Loucy (cell line): Measurements from ENCODE around the gene ATXN7L1.

Experiments
- H2AFZ ChIP-seq: fragments of 200-600 bp; sonication (generic); 2 replicates; pipeline ENCODE4 v1.6.0; 2016; ENCODE audit warnings: antibody characterized with exemption, mild to moderate bottlenecking, low read length, moderate library complexity
- H3F3A ChIP-seq: fragments of 200-600 bp; 2 replicates; pipeline ENCODE4 v1.6.0; 2016; ENCODE audit warnings: antibody characterized with exemption, low read depth, mild to moderate bottlenecking
- H3K27me3 ChIP-seq: fragments of 200-600 bp; sonication (generic); 2 replicates; pipeline ENCODE4 v1.6.1; 2014; ENCODE audit warnings: low read length, mild to moderate bottlenecking; ENCODE audit not compliant: insufficient read depth, poor library complexity, severe bottlenecking
- H3K36me3 ChIP-seq: fragments of 200-600 bp; sonication (generic); 2 replicates; pipeline ENCODE4 v1.6.1; 2016; ENCODE audit warnings: low read length; ENCODE audit not compliant: insufficient read depth
- H3K4me1 ChIP-seq: fragments of 200-600 bp; sonication (generic); 2 replicates; pipeline ENCODE4 v1.5.1; 2014; ENCODE audit warnings: low read length, mild to moderate bottlenecking; ENCODE audit not compliant: insufficient read depth, poor library complexity, severe bottlenecking
- H3K4me2 ChIP-seq: fragments of 200-600 bp; sonication (generic); 2 replicates; pipeline ENCODE4 v1.6.0; 2014; ENCODE audit warnings: antibody characterized with exemption, low read length, low read depth, mild to moderate bottlenecking; ENCODE audit not compliant: poor library complexity, severe bottlenecking
- H3K4me3 ChIP-seq: fragments of 200-600 bp; sonication (generic); 2 replicates; pipeline ENCODE4 v1.5.1; 2014; ENCODE audit warnings: low read length, mild to moderate bottlenecking, mixed read lengths; ENCODE audit not compliant: poor library complexity, severe bottlenecking
- H3K79me2 ChIP-seq: fragments of 200-600 bp; sonication (generic); 2 replicates; pipeline ENCODE4 v1.6.1; 2014; ENCODE audit warnings: low read length; ENCODE audit not compliant: insufficient read depth
- H3K9ac ChIP-seq: fragments of 200-600 bp; sonication (generic); 2 replicates; pipeline ENCODE4 v1.6.0; 2014; ENCODE audit warnings: mild to moderate bottlenecking, low read depth, low read length, moderate library complexity; ENCODE audit not compliant: poor library complexity, severe bottlenecking
- H3K9me2 ChIP-seq: fragments of 200-600 bp; sonication (generic); replicated peaks from 2 replicates; pipeline ENCODE4 v1.6.1; 2016; ENCODE audit warnings: low read depth, low read length, mixed read lengths
- H3K9me3 ChIP-seq: fragments of 200-600 bp; sonication (generic); 2 replicates; pipeline ENCODE4 v1.6.1; 2014; ENCODE audit warnings: mild to moderate bottlenecking, antibody characterized with exemption, low read length, low read depth; ENCODE audit not compliant: insufficient read depth
- H4K20me1 ChIP-seq: fragments of 200-600 bp; sonication (generic); 2 replicates; pipeline ENCODE4 v1.6.0; 2014; ENCODE audit warnings: antibody characterized with exemption, low read length, mild to moderate bottlenecking; ENCODE audit not compliant: insufficient read depth, poor library complexity, severe bottlenecking
- EZH2phosphoT487 ChIP-seq: fragments of 200-600 bp; IDR thresholded peaks from 2 replicates; pipeline ENCODE4 v1.6.1; 2018; ENCODE audit warnings: antibody characterized with exemption, mild to moderate bottlenecking, moderate library complexity, borderline replicate concordance
- TF ChIP-seq, protein P1 (sequence below): fragments of 200-600 bp; sonication (generic); conservative IDR thresholded peaks from 2 replicates; pipeline ENCODE4 v1.5.1; 2014; ENCODE audit warnings: mild to moderate bottlenecking, antibody characterized with exemption, low read length

Gene ATXN7L1

GRCh38 chr7:105703207-105703930, 173.0 kb downstream of the ATXN7L1 start:
- TF ChIP-seq, protein P1, sequence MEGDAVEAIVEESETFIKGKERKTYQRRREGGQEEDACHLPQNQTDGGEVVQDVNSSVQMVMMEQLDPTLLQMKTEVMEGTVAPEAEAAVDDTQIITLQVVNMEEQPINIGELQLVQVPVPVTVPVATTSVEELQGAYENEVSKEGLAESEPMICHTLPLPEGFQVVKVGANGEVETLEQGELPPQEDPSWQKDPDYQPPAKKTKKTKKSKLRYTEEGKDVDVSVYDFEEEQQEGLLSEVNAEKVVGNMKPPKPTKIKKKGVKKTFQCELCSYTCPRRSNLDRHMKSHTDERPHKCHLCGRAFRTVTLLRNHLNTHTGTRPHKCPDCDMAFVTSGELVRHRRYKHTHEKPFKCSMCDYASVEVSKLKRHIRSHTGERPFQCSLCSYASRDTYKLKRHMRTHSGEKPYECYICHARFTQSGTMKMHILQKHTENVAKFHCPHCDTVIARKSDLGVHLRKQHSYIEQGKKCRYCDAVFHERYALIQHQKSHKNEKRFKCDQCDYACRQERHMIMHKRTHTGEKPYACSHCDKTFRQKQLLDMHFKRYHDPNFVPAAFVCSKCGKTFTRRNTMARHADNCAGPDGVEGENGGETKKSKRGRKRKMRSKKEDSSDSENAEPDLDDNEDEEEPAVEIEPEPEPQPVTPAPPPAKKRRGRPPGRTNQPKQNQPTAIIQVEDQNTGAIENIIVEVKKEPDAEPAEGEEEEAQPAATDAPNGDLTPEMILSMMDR, result no peak
- TF ChIP-seq EZH2phosphoT487, result no peak
- no peak overlapping the region for H3K4me2 ChIP-seq
- H3K79me2 ChIP-seq, result no peaks in the 10 kb centered on the region
- H3K36me3 ChIP-seq, result no peaks in the 10 kb centered on the region
- no peaks in the 10 kb centered on the region for H4K20me1 ChIP-seq
- H3K9me3 ChIP-seq, result no peaks in the 10 kb centered on the region
- H3K4me1 ChIP-seq, result peaks cover 13% of the 10 kb centered on the region
- H2AFZ ChIP-seq, result no peak overlapping the region
- H3K27me3 ChIP-seq, result no peaks in the 10 kb centered on the region
- H3K4me3 ChIP-seq, result no peak overlapping the region
- no peaks in the 10 kb centered on the region for H3F3A ChIP-seq
- H3K9me2 ChIP-seq, result no peaks in the 10 kb centered on the region
- H3K9ac ChIP-seq, result no peak overlapping the region

- Histone ChIP-seq H2AFZ (no peak overlapping the region), H4K20me1 (no peaks in the 10 kb centered on the region), H3K4me2 (no peak overlapping the region), H3K4me1 (no peaks in the 10 kb centered on the region), H3K27me3 (no peaks in the 10 kb centered on the region), H3K9me2 (no peaks in the 10 kb centered on the region), H3K4me3 (no peak overlapping the region), H3K9me3 (no peaks in the 10 kb centered on the region), H3K36me3 (no peaks in the 10 kb centered on the region), H3K9ac (no peak overlapping the region), H3K79me2 (no peaks in the 10 kb centered on the region), H3F3A (no peaks in the 10 kb centered on the region)
- TF ChIP-seq, protein P1, result no peak
- TF ChIP-seq EZH2phosphoT487, result no peak
Observed at GRCh38 chr7:105699568-105700236, 176.7 kb downstream of the ATXN7L1 start.

DNA sequence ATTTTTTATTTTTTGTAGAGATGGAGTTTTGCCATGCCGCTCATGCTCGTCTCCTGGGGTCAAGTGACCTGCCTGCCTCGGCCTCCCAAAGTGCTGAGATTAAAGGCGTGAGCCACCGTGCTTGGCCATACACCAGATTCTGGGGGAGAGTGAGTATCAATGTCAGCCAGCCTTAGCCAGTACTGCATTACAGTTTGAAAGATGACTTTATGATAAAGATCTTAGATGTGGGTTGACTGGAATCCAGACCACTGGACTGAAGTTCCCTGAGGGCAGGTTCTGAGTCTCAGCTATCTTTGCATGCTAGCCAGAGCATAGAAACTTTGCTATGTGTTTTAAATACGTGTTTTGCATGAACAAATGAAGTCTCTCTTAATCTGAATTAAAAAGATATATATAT, 177.9 kb downstream of the ATXN7L1 start:
- Histone ChIP-seq H3K9me3 (no peaks in the 10 kb centered on the region), H4K20me1 (no peaks in the 10 kb centered on the region), H3K36me3 (no peaks in the 10 kb centered on the region), H3K4me1 (peaks cover 4% of the 10 kb centered on the region), H3F3A (no peaks in the 10 kb centered on the region), H3K27me3 (no peaks in the 10 kb centered on the region), H3K9me2 (no peaks in the 10 kb centered on the region), H3K4me3 (no peak overlapping the region), H3K4me2 (no peak overlapping the region), H3K9ac (no peak overlapping the region), H3K79me2 (no peaks in the 10 kb centered on the region), H2AFZ (no peak overlapping the region)
- TF ChIP-seq, protein P1, result no peak
- no peak for TF ChIP-seq EZH2phosphoT487
